HG03432 (cell line): Measurements from ENCODE around the gene KCNK1.
"Not testable (repeated sequence)": the region's sequence is repeated elsewhere in the genome, so short reads cannot be mapped to it uniquely, and the experiment has no call there.

ENCODE experiments used
- ATAC-seq: cut with Tn5 transposase; IDR thresholded peaks from one replicate; pipeline ENCODE4 v1.9.1; 2021; ENCODE audit warnings: mild to moderate bottlenecking, moderate library complexity; ENCODE audit not compliant: unreplicated experiment

Gene KCNK1

GRCh38 chr1:233607252-233608119 is 6.4 kb upstream of the KCNK1 start:
- peak; percentile 66 for ATAC-seq

GRCh38 chr1:233608988-233609387 is 4.9 kb upstream of the KCNK1 start:
- no peak for ATAC-seq

DNA sequence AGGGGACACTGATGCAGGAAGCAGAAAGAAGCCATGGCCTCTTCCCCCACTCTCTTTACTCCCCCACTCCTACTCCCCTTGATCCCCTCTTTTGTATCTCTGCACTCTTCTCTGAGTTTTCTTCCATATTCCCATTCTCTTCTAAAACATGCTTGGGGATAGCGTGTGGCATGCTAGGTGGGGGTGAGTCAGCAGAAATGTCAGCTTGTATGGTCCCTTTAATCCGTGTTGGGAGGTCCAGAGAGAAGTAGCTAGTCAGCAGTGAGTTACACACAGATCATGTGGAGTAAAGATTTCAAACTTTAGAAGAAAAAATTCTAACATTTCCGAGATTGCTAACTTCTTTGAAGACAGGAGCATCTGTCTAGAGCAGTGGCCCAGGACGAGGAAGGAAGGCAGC is 4.0 kb upstream of the KCNK1 start:
- ATAC-seq, result no peak

DNA sequence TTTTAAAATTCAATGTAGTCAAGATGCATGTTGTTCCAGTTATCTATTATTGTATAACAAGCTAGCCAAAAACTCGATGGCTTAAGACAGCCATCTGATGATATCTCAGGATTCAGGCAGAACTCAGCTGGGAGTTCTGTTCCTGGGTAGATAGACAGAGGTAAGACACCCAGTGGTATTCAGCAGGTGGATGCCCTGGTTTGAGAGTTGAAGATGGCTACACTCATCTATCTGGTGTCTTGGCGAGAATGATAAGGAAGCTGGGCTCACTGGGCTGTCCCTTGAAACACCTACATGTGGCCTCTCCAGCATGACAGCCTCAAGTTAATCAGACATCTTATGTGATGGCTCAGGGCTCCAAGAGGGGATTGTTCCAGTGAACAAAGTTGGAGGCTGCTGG is 3.3 kb upstream of the KCNK1 start:
- no peak for ATAC-seq

GRCh38 chr1:233611363-233611762 is 2.5 kb upstream of the KCNK1 start:
- not testable (repeated sequence) for ATAC-seq

DNA sequence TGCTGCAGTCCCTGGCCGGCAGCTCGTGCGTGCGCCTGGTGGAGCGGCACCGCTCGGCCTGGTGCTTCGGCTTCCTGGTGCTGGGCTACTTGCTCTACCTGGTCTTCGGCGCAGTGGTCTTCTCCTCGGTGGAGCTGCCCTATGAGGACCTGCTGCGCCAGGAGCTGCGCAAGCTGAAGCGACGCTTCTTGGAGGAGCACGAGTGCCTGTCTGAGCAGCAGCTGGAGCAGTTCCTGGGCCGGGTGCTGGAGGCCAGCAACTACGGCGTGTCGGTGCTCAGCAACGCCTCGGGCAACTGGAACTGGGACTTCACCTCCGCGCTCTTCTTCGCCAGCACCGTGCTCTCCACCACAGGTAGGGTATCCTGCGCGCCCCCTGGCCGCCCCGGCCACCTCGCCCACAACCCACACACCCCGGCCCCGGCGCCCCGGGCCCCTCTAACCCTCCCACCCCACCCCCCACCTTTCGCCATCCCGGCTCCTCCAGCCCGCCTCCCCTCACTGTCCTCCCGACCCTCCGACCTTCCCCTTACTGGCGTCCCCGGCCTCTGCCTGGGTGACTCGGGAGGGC is 352 bp downstream of the KCNK1 start:
- peak; percentile 37 for ATAC-seq

GRCh38 chr1:233614743-233615521 is 1.0 kb downstream of the KCNK1 start:
- peak; percentile 34 for ATAC-seq

DNA sequence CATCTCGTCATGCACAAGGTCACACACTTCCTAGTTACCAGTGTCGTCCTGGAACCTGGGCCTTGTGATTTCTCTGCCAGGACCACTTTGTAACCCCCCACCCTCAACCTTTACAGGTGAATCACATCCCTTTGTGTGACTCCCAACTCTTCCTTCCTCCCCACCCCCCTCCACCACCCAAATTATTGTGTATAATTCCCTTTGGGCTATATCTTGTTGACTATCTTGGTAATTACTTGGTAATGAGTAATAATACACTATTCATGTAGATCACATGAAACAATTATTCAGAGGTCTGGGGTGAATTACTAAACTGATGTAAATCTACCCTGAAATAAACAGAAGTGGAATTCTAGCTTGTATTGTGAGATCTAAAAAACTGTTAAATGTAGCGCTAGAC is 1.7 kb downstream of the KCNK1 start:
- ATAC-seq, result no peak

DNA sequence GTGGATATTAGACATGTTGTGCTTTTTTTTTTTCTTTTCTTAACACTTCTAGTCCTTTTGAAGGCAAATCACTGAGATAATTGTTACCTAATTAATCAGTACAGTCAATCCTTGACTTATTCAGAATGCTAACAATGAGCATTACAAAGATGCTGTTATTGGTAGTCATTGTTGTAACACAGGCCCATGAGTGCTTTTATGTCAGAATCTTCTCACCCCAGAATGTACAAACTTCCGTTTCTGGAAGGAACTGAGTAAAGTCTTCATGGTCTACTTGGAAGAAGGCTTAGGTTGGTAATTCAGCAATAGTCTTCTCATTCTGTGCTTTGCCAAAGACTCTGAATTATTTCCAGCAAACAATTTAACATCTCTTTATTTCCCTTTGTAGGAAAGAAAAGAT is 3.1 kb downstream of the KCNK1 start:
- no peak for ATAC-seq

DNA sequence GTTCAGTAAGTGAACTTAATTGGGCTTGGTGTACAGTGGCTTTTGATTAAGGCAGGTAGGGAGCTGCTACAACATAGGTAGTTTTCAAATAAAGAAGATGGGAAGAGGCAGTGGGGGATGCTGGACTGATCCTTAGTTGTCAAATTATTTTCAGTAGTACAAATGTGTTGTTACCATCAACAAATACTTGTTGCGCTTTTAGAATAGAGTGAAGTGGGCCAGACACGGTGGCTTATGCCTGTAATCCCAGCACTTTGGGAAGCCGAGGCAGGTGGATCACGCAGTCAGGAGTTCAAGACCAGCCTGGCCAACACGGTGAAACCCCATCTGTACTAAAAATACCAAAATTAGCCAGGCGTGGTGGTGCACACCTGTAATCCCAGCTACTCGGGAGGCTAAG is 5.5 kb downstream of the KCNK1 start:
- ATAC-seq, result not testable (repeated sequence)

GRCh38 chr1:233620065-233620464 is 6.2 kb downstream of the KCNK1 start:
- ATAC-seq, result peak; percentile 39

DNA sequence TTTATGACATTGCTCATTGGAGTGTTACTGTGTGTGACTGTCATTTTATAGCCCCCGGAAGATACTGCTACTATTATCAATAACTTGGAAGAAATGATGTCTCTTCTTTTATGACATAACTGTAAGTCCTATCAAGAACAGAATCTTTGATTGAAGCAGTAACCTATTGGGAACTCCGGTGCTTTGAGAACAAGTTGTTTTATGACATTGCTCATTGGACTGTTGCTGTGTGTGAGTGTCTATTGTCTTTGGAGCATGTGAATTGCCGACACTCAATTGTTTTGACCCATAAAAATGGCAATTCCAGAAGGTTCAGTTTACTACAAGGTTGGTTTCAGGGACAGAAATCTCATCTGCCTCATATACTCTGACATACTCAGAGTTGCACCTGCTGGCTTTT is 8.0 kb downstream of the KCNK1 start:
- ATAC-seq, result no peak

GRCh38 chr1:233624289-233624688 is 10.4 kb downstream of the KCNK1 start:
- ATAC-seq, result no peak

- ATAC-seq, result no peak
These were observed 11.2 kb downstream of the KCNK1 start for GRCh38 chr1:233625087-233625486.

DNA sequence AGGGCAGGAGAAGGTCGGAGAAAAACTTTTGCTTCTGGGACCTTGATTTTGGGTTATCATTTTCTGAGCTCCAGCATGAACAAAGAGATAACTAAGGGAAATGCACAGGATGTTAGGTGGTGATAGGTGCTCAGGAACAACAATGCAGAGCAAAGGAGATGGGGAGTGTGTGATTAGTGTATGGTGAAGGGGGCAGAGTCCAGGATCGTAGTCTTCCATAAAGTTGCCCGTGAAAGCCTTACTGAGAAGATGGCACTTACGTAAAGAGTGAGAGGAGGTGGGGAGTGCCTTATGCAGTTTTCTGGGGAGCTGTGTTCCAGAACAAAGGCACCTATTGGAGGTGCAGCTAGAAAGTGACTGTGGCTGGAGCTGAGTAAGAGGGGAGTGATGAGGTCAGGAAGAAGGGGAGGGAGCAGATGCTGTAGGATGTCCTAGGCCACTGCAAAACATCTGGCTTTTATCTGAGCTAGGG is 11.6 kb downstream of the KCNK1 start:
- no peak for ATAC-seq

- ATAC-seq, result no peak
These were observed 13.5 kb downstream of the KCNK1 start for GRCh38 chr1:233627376-233627775.

- peak; percentile 74 for ATAC-seq
These were observed 13.9 kb downstream of the KCNK1 start for GRCh38 chr1:233627823-233628222.

GRCh38 chr1:233629305-233629935 is 15.5 kb downstream of the KCNK1 start:
- ATAC-seq, result no peak

DNA sequence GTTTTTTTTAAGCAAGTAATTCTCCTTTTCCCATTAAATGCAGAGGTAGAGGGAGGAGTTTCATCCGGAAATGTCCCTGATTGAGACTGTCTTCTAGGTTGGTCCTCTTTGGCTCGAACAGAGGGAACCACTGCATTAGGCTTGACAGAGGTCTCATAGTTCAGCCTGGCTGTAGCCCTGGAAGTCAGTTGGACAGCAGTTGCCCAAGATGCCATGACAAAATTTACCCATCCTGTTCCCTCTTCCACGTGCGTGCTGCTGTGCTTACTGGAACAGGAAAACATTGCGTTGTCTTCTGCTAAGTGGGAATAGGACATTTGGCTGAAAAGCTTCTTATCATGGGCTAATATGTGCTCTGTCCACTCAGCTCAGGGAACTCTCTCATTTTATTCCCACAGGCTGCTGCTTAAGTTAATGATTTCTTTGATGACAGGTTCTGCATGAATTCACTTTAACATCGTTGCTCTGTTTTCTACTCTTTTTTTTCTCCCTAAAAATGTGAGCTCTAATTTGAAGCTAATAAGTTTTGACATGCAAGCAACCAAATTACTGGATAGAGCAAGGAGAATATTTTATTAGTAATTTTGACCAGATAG is 18.0 kb downstream of the KCNK1 start:
- ATAC-seq, result no peak

DNA sequence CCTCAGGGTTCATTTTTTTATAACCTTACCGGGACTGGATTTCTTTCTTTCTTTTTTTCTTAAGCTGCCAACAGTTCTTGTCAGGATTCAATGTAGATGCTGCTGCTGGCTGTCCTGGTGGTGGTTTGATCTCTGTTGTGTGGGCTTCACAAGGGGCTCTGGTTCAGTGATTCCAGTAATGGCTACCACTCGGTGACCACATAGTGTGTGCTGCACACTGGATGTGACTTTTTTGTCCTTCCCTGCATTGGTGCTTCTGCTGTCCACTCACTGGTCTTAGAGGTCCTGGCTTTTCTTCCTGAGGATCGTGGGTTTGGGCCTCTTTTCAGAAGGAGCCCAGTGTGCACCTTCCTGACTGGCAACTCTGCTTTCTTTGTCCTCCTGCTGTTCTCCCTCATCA is 18.5 kb downstream of the KCNK1 start:
- no peak for ATAC-seq
